H1 (cell line): ENCODE measurements around the gene ZNF367. TPM values are rescaled to one million over a fixed set of nuclear protein-coding genes. Genes with fewer than 3 reads are reported as not detected.

Experiments used
- CTCF ChIA-PET: fragments of 300-600 bp; sonication (Branson Sonifier 250); formaldehyde crosslinking; loops from one replicate; lab custom pipeline; 2021; ENCODE audit not compliant: partially characterized antibody; lab: Charles Lee
- POLR2A ChIA-PET: fragments of 300-600 bp; sonication (Branson Sonifier 250); formaldehyde crosslinking; loops from one replicate; lab custom pipeline; 2021; ENCODE audit warnings: inconsistent platforms; ENCODE audit not compliant: partially characterized antibody; lab: Charles Lee
- DNase-seq, 2 experiments: peaks; one replicate each; pipeline versions ENCODE4 v3.0.0 to v3.0.0-alpha.2; 2010 to 2022; ENCODE audit warnings: low spot score in 2 of 2, low read depth in 1 of 2, mixed read lengths in 1 of 2
- FAIRE-seq: peaks from 2 replicates; lab custom pipeline; 2011; peaks lifted over from hg19 to GRCh38; lab: Jason Lieb, UNC
- H2AFZ ChIP-seq: 2 replicates; pipeline ENCODE4 v1.8.1; 2012; ENCODE audit warnings: low read length, inconsistent platforms
- H2AK5ac ChIP-seq: 2 replicates; pipeline ENCODE4 v1.6.1; 2013; ENCODE audit warnings: low read depth, low read length
- H2BK120ac ChIP-seq: replicated peaks from 2 replicates; pipeline ENCODE3; 2013; ENCODE audit warnings: low read depth, low read length, inconsistent platforms
- H2BK12ac ChIP-seq: 2 replicates; pipeline ENCODE4 v1.6.1; 2013; ENCODE audit warnings: low read depth, low read length
- H2BK15ac ChIP-seq: 2 replicates; pipeline ENCODE4 v1.6.1; 2013; ENCODE audit warnings: low read length
- H2BK20ac ChIP-seq: 2 replicates; pipeline ENCODE4 v1.6.1; 2013; ENCODE audit warnings: low read length
- H2BK5ac ChIP-seq: 2 replicates; pipeline ENCODE4 v1.6.1; 2013; ENCODE audit warnings: low read depth, low read length
- H3K14ac ChIP-seq: 2 replicates; pipeline ENCODE4 v1.6.1; 2013; ENCODE audit warnings: inconsistent platforms; ENCODE audit not compliant: insufficient read length
- H3K18ac ChIP-seq: 2 replicates; pipeline ENCODE4 v1.6.1; 2013; ENCODE audit warnings: low read length; ENCODE audit errors: extremely low read depth
- H3K23ac ChIP-seq: 2 replicates; pipeline ENCODE4 v1.6.1; 2013; ENCODE audit warnings: inconsistent platforms; ENCODE audit not compliant: insufficient read length
- H3K23me2 ChIP-seq: 2 replicates; pipeline ENCODE4 v1.6.1; 2013; ENCODE audit warnings: low read depth, low read length
- H3K27ac ChIP-seq: 2 replicates; pipeline ENCODE4 v1.6.1; 2011; ENCODE audit warnings: low read depth, low read length, inconsistent platforms
- H3K27me3 ChIP-seq, 4 experiments: replicated peaks in 1 of 4; 1 replicate in 1 of 4; 2 replicates in 3 of 4; pipeline versions ENCODE4 v1.6.1 to v1.8.1; 2011 to 2013; ENCODE audit warnings: low read length in 3 of 4, mild to moderate bottlenecking in 3 of 4, inconsistent platforms in 2 of 4, mixed read lengths in 2 of 4, moderate library complexity in 1 of 4; ENCODE audit not compliant: control insufficient read depth in 3 of 4, insufficient read depth in 3 of 4; ENCODE audit errors: extremely low read depth in 1 of 4
- H3K36me3 ChIP-seq, 4 experiments: 2 replicates each; pipeline versions ENCODE4 v1.6.1 to v1.8.1; 2011 to 2013; ENCODE audit warnings: mild to moderate bottlenecking in 4 of 4, low read length in 3 of 4, moderate library complexity in 2 of 4, control low read depth in 1 of 4, inconsistent platforms in 1 of 4; ENCODE audit not compliant: insufficient read depth in 4 of 4, control insufficient read depth in 2 of 4
- H3K4ac ChIP-seq: replicated peaks from 2 replicates; pipeline ENCODE3; 2013; ENCODE audit warnings: low read length, low read depth, mixed read lengths, inconsistent platforms; ENCODE audit not compliant: insufficient read length
- H3K4me1 ChIP-seq, 4 experiments: replicated peaks in 1 of 4; 1 replicate in 1 of 4; 2 replicates in 3 of 4; pipeline versions ENCODE4 v1.6.1 to v1.8.1; 2011 to 2013; ENCODE audit warnings: low read length in 3 of 4, inconsistent platforms in 2 of 4, mixed read lengths in 1 of 4; ENCODE audit not compliant: insufficient read depth in 4 of 4, control insufficient read depth in 3 of 4
- H3K4me2 ChIP-seq, 2 experiments: 2 replicates each; pipeline versions ENCODE4 v1.6.1 to v1.8.1; 2011 to 2013; ENCODE audit warnings: low read depth in 2 of 2, low read length in 2 of 2, control low read depth in 1 of 2, inconsistent platforms in 1 of 2, mild to moderate bottlenecking in 1 of 2; ENCODE audit not compliant: insufficient read depth in 1 of 2
- H3K4me3 ChIP-seq, 4 experiments: fragments of 200-600, 300-600 bp in 1 of 4; sonication (generic), shearing (Covaris generic), sonication (Bioruptor Twin) in 1 of 4; 2 replicates each; pipeline versions ENCODE4 v1.5.1 to v1.8.1; 2011 to 2016; ENCODE audit warnings: low read length in 4 of 4, low read depth in 3 of 4, control low read depth in 2 of 4, inconsistent platforms in 2 of 4, mild to moderate bottlenecking in 2 of 4, mixed read lengths in 1 of 4, moderate library complexity in 1 of 4; ENCODE audit not compliant: insufficient read depth in 2 of 4; ENCODE audit errors: extremely low read depth in 1 of 4
- H3K56ac ChIP-seq: replicated peaks from 2 replicates; pipeline ENCODE3; 2013; ENCODE audit warnings: low read depth, mild to moderate bottlenecking, mixed read lengths, low read length, inconsistent platforms; ENCODE audit not compliant: insufficient read length
- H3K79me1 ChIP-seq: 2 replicates; pipeline ENCODE4 v1.6.1; 2013; ENCODE audit warnings: low read depth, low read length, control low read depth
- H3K79me2 ChIP-seq, 2 experiments: 2 replicates each; pipeline versions ENCODE4 v1.6.1 to v1.8.1; 2012 to 2013; ENCODE audit warnings: low read length in 2 of 2, mild to moderate bottlenecking in 2 of 2, inconsistent platforms in 1 of 2; ENCODE audit not compliant: insufficient read depth in 2 of 2, control insufficient read depth in 1 of 2
- H3K9ac ChIP-seq, 4 experiments: replicated peaks in 1 of 4; 1 replicate in 1 of 4; 2 replicates in 3 of 4; pipeline versions ENCODE4 v1.6.1 to v1.8.1; 2011 to 2013; ENCODE audit warnings: low read depth in 3 of 4, low read length in 3 of 4, control low read depth in 2 of 4, mild to moderate bottlenecking in 2 of 4, moderate library complexity in 2 of 4, inconsistent platforms in 1 of 4; ENCODE audit errors: extremely low read depth in 1 of 4
- H3K9me3 ChIP-seq, 2 experiments: 2 replicates each; pipeline versions ENCODE4 v1.6.1 to v1.8.1; 2012 to 2013; ENCODE audit warnings: mild to moderate bottlenecking in 2 of 2, moderate library complexity in 2 of 2, control low read depth in 1 of 2, inconsistent platforms in 1 of 2, low read depth in 1 of 2, low read length in 1 of 2, mixed read lengths in 1 of 2; ENCODE audit not compliant: insufficient read depth in 2 of 2
- H4K20me1 ChIP-seq, 2 experiments: replicated peaks in 1 of 2; 2 replicates each; pipeline versions ENCODE3 to v1.8.1; 2011 to 2013; ENCODE audit warnings: inconsistent platforms in 2 of 2, low read length in 2 of 2, mild to moderate bottlenecking in 1 of 2; ENCODE audit not compliant: insufficient read depth in 2 of 2, control insufficient read depth in 1 of 2
- H4K5ac ChIP-seq: 2 replicates; pipeline ENCODE4 v1.6.1; 2013; ENCODE audit warnings: low read length, low read depth, mixed read lengths, inconsistent platforms; ENCODE audit not compliant: insufficient read length
- H4K8ac ChIP-seq: 2 replicates; pipeline ENCODE4 v1.8.0; 2013; ENCODE audit warnings: mild to moderate bottlenecking, moderate library complexity, low read length, inconsistent platforms; ENCODE audit not compliant: insufficient read depth; ENCODE audit errors: extremely low read depth
- H4K91ac ChIP-seq: replicated peaks from 2 replicates; pipeline ENCODE3; 2013; ENCODE audit warnings: low read length, mixed read lengths, inconsistent platforms; ENCODE audit not compliant: insufficient read length
- WGBS, 2 experiments: shearing (Covaris generic) in 1 of 2; methylation state at CpG; one replicate each; pipeline versions ENCODE4 v1.1.6 to v1.1.7; 2013 to 2015; ENCODE audit warnings: low lambda C conversion rate in 2 of 2, mixed read lengths in 2 of 2, inconsistent platforms in 1 of 2, low coverage in 1 of 2, missing lambda C conversion rate in 1 of 2; ENCODE audit not compliant: insufficient replicate concordance in 2 of 2, insufficient coverage in 1 of 2, insufficient read length in 1 of 2; ENCODE audit errors: extremely low coverage in 1 of 2, missing lambda C conversion rate in 1 of 2; 5-methylcytosine and 5-hydroxymethylcytosine counted together
- polyA plus RNA-seq, 7 experiments: library from polyadenylated mRNA; depleted of rRNA in 3 of 7; stranded (reverse) in 5 of 7; unstranded in 2 of 7; fragments of >200 nt in 5 of 7; fragments of 200-250 nt in 2 of 7; gene quantifications; 1 replicate in 5 of 7; 2 replicates in 1 of 7; 4 replicates in 1 of 7; pipeline versions ENCODE4 v1.2.1 to v1.2.3, GENCODE V29; 2011 to 2013; ENCODE audit warnings: missing spikeins in 2 of 7, mixed read lengths in 2 of 7
- total RNA-seq: library from RNA; stranded (reverse); fragmentation: NEBNext Ultra II Directional; extraction: Animal tissue kit (Norgen Biotek cat#: 25700); gene quantifications from 2 replicates; pipeline ENCODE4 v1.2.1, GENCODE V29; 2021

ZNF367 gene
- total and polyA plus RNA-seq, 2 of the 8 experiments (the other 6 are each of a cell fraction or from before 2014, with no cell fraction given): 2.2 to 8.2 TPM

DNA sequence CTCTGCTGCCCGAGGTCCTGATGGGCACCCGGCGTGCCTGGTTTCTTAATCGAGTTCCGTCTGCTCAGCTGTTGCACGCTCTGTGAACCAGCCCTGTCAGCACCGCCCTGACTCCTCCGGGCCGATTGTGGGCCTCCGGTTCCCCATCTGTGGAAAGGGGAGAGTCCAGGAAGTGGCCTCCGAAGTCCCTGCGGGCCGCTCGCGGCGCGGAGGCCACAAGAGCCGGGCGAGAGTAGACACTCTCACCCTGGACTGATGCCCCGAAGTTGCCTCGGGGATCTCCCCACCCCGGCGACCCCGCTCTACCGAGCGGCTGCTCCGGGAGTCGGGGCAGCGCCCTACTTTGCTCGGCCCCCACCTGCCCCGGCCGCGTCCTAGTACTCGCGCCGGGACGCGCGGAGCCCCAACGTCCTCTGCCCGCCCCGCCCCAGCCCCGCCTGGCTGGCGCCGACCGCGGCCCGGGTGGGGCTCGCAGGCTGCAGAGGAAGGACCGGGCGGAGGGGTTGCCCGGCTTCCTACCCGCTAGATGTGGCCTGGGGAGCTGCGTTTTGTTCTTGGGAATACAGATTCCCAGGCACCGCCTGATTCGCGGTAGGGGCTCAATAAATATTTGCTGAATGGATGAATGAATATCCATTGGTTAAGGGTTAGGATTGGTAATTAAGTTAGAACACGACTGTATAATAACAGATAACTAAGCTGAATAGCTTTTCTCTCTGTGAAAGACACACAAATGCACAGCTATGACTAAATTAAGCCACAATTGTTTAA, 935 bp upstream of the ZNF367 start:
- ChIA-PET POLR2A (interaction anchor here (0.6 to 1.2 kb wide), 8 partner anchors 10 to 235 kb away, joined by 3 to 4 read pairs (median 3); no protein-coding TSS in a partner anchor), CTCF (interaction anchor here (0.5 to 1.0 kb wide), 3 partner anchors 33 to 152 kb away, joined by 3 to 5 read pairs (median 3); no protein-coding TSS in a partner anchor)

More for the DNA sequence above, 935 bp upstream of the ZNF367 start:
- Histone ChIP-seq H3K14ac (no peak overlapping the region), H3K56ac (peak overlapping the region; percentile 90), H2AFZ (0 out of 2 replicates have a peak overlapping the region, but pooled peaks have one; percentile 13), H2AK5ac (no peak overlapping the region), H3K27me3 (no peaks in the 10 kb centered on the region), H3K9ac (peak overlapping the region; percentile 71 to 85 (median 78)), H4K8ac (peak overlapping the region; percentile 95; the same call in 1 of the 2 replicates), H3K9me3 (no peaks in the 10 kb centered on the region), H2BK12ac (no peak overlapping the region), H3K36me3 (no peaks in the 10 kb centered on the region), H3K4me1 (peaks cover 3 to 14% (median 7%) of the 10 kb centered on the region in 4 experiments), H3K79me1 (peaks cover 4% of the 10 kb centered on the region; the same call in 1 of the 2 replicates), H2BK5ac (peak overlapping the region; percentile 92), H2BK15ac (no peak overlapping the region; the same call in 1 of the 2 replicates), H3K4me2 (peak overlapping the region; percentile 75 to 98), H4K20me1 (peaks cover 2 to 6% of the 10 kb centered on the region in 2 experiments), H3K23ac (no peak overlapping the region), H4K5ac (peak overlapping the region; percentile 99), H2BK120ac (no peak overlapping the region), H4K91ac (peak overlapping the region; percentile 85), H3K27ac (peak overlapping the region; percentile 86), H3K4ac (peak overlapping the region; percentile 53), H3K23me2 (peaks cover 12% of the 10 kb centered on the region), H3K18ac (peak overlapping the region; percentile 51), H2BK20ac (no peak overlapping the region), H3K79me2 (peaks cover 2 to 28% of the 10 kb centered on the region in 2 experiments; a peak in 2 of 4 replicates), H3K4me3 (peak overlapping the region; percentile 82 to 98 (median 82))
- 2% methylated on average over 23 of the region's 58 CpGs; no CpG with 5 or more reads in 1 of the 2 experiments for WGBS, 2 experiments
- DNase-seq (peak in 1 of 2 experiments; percentile 85), FAIRE-seq (no peak)
